ENCODE data around the gene MCF2L.

The MCF2L gene

GRCh38 chr13:113124211-113124970, 155.4 kb downstream of the MCF2L start:
- Histone ChIP-seq H3K36me3 (ENCODE audit: insufficient read depth, low read length) (no peaks in the 10 kb centered on the region), H3K27me3 (ENCODE audit: insufficient read depth, low read length) (no peaks in the 10 kb centered on the region), H3K9me3 (ENCODE audit: insufficient read depth, low read depth, low read length) (no peaks in the 10 kb centered on the region), H3K27ac (ENCODE audit: low read depth, low read length) (no peak overlapping the region), H3K4me3 (ENCODE audit: low read length) (no peak overlapping the region), H3K9ac (ENCODE audit: low read depth, low read length) (no peak overlapping the region), H3K4me1 (ENCODE audit: insufficient read depth, low read length) (0 out of 2 replicates have a peak, but pooled peaks cover 6% of the 10 kb centered on the region)
- WGBS: 95% methylated on average over 19 of the region's 19 CpGs

GRCh38 chr13:113125506-113126264, 156.7 kb downstream of the MCF2L start:
- H3K9ac ChIP-seq (ENCODE audit: low read depth, low read length): no peak overlapping the region
- 93% methylated on average over 19 of the region's 19 CpGs for WGBS
- H3K36me3 ChIP-seq (ENCODE audit: insufficient read depth, low read length): no peaks in the 10 kb centered on the region
- 0 out of 2 replicates have a peak, but pooled peaks cover 6% of the 10 kb centered on the region for H3K4me1 ChIP-seq (ENCODE audit: insufficient read depth, low read length)
- H3K4me3 ChIP-seq (ENCODE audit: low read length): no peak overlapping the region
- no peak overlapping the region for H3K27ac ChIP-seq (ENCODE audit: low read depth, low read length)
- no peaks in the 10 kb centered on the region for H3K9me3 ChIP-seq (ENCODE audit: insufficient read depth, low read depth, low read length)
- H3K27me3 ChIP-seq (ENCODE audit: insufficient read depth, low read length): no peaks in the 10 kb centered on the region

GRCh38 chr13:113126265-113127150, 157.5 kb downstream of the MCF2L start:
- H3K27me3 ChIP-seq (ENCODE audit: insufficient read depth, low read length): 0 out of 2 replicates have a peak, but pooled peaks cover under 1% of the 10 kb centered on the region

GRCh38 chr13:113129480-113129879, 160.5 kb downstream of the MCF2L start:
- no peak overlapping the region for H3K4me3 ChIP-seq (ENCODE audit: low read length)
- no peaks in the 10 kb centered on the region for H3K4me1 ChIP-seq (ENCODE audit: insufficient read depth, low read length)
- 88% methylated on average over 27 of the region's 27 CpGs for WGBS
- 0 out of 2 replicates have a peak, but pooled peaks cover 4% of the 10 kb centered on the region for H3K27me3 ChIP-seq (ENCODE audit: insufficient read depth, low read length)
- H3K27ac ChIP-seq (ENCODE audit: low read depth, low read length): no peak overlapping the region
- H3K36me3 ChIP-seq (ENCODE audit: insufficient read depth, low read length): no peaks in the 10 kb centered on the region
- no peaks in the 10 kb centered on the region for H3K9me3 ChIP-seq (ENCODE audit: insufficient read depth, low read depth, low read length)
- no peak overlapping the region for H3K9ac ChIP-seq (ENCODE audit: low read depth, low read length)

More at GRCh38 chr13:113126265-113127150, 157.5 kb downstream of the MCF2L start:
- Histone ChIP-seq H3K4me1 (ENCODE audit: insufficient read depth, low read length) (0 out of 2 replicates have a peak, but pooled peaks cover 6% of the 10 kb centered on the region), H3K36me3 (ENCODE audit: insufficient read depth, low read length) (no peaks in the 10 kb centered on the region), H3K4me3 (ENCODE audit: low read length) (no peak overlapping the region), H3K9ac (ENCODE audit: low read depth, low read length) (no peak overlapping the region), H3K9me3 (ENCODE audit: insufficient read depth, low read depth, low read length) (no peaks in the 10 kb centered on the region), H3K27ac (ENCODE audit: low read depth, low read length) (no peak overlapping the region)
- WGBS: 95% methylated on average over 18 of the region's 18 CpGs

GRCh38 chr13:113129921-113130750, 161.1 kb downstream of the MCF2L start:
- WGBS: 94% methylated on average over 60 of the region's 60 CpGs

GRCh38 chr13:113135281-113135760, 166.3 kb downstream of the MCF2L start:
- peaks cover 9% of the 10 kb centered on the region; the same call in 1 of the 2 replicates for H3K4me1 ChIP-seq (ENCODE audit: insufficient read depth, low read length)
- H3K4me3 ChIP-seq (ENCODE audit: low read length): no peak overlapping the region
- H3K36me3 ChIP-seq (ENCODE audit: insufficient read depth, low read length): no peaks in the 10 kb centered on the region
- no peak overlapping the region for H3K27ac ChIP-seq (ENCODE audit: low read depth, low read length)
- H3K9me3 ChIP-seq (ENCODE audit: insufficient read depth, low read depth, low read length): no peaks in the 10 kb centered on the region
- H3K9ac ChIP-seq (ENCODE audit: low read depth, low read length): no peak overlapping the region
- H3K27me3 ChIP-seq (ENCODE audit: insufficient read depth, low read length): 0 out of 2 replicates have a peak, but pooled peaks cover 4% of the 10 kb centered on the region
- WGBS: 73% methylated on average over 1 of the region's 2 CpGs

More at GRCh38 chr13:113129921-113130750, 161.1 kb downstream of the MCF2L start:
- Histone ChIP-seq H3K27me3 (ENCODE audit: insufficient read depth, low read length) (0 out of 2 replicates have a peak, but pooled peaks cover 4% of the 10 kb centered on the region), H3K4me1 (ENCODE audit: insufficient read depth, low read length) (no peaks in the 10 kb centered on the region), H3K27ac (ENCODE audit: low read depth, low read length) (no peak overlapping the region), H3K4me3 (ENCODE audit: low read length) (no peak overlapping the region), H3K9ac (ENCODE audit: low read depth, low read length) (no peak overlapping the region), H3K36me3 (ENCODE audit: insufficient read depth, low read length) (no peaks in the 10 kb centered on the region), H3K9me3 (ENCODE audit: insufficient read depth, low read depth, low read length) (no peaks in the 10 kb centered on the region)

- 76% methylated on average over 11 of the region's 11 CpGs for WGBS
- Histone ChIP-seq H3K27me3 (ENCODE audit: insufficient read depth, low read length) (no peaks in the 10 kb centered on the region), H3K4me3 (ENCODE audit: low read length) (no peak overlapping the region), H3K36me3 (ENCODE audit: insufficient read depth, low read length) (no peaks in the 10 kb centered on the region), H3K27ac (ENCODE audit: low read depth, low read length) (peak overlapping the region; percentile 3; the same call in 1 of the 2 replicates), H3K9me3 (ENCODE audit: insufficient read depth, low read depth, low read length) (no peaks in the 10 kb centered on the region), H3K4me1 (ENCODE audit: insufficient read depth, low read length) (peaks cover 9% of the 10 kb centered on the region; the same call in 1 of the 2 replicates), H3K9ac (ENCODE audit: low read depth, low read length) (no peak overlapping the region)
Observed at GRCh38 chr13:113137691-113138298, 168.8 kb downstream of the MCF2L start.

GRCh38 chr13:113138792-113139551, 170.0 kb downstream of the MCF2L start:
- no peaks in the 10 kb centered on the region for H3K27me3 ChIP-seq (ENCODE audit: insufficient read depth, low read length)
- WGBS: 94% methylated on average over 16 of the region's 16 CpGs

GRCh38 chr13:113139577-113139976, 170.6 kb downstream of the MCF2L start:
- peaks cover 9% of the 10 kb centered on the region; the same call in 1 of the 2 replicates for H3K4me1 ChIP-seq (ENCODE audit: insufficient read depth, low read length)
- no peaks in the 10 kb centered on the region for H3K27me3 ChIP-seq (ENCODE audit: insufficient read depth, low read length)
- no peak overlapping the region for H3K9ac ChIP-seq (ENCODE audit: low read depth, low read length)
- 93% methylated on average over 5 of the region's 5 CpGs for WGBS
- H3K36me3 ChIP-seq (ENCODE audit: insufficient read depth, low read length): no peaks in the 10 kb centered on the region
- H3K4me3 ChIP-seq (ENCODE audit: low read length): no peak overlapping the region
- no peak overlapping the region for H3K27ac ChIP-seq (ENCODE audit: low read depth, low read length)
- no peaks in the 10 kb centered on the region for H3K9me3 ChIP-seq (ENCODE audit: insufficient read depth, low read depth, low read length)

More at GRCh38 chr13:113138792-113139551, 170.0 kb downstream of the MCF2L start:
- no peaks in the 10 kb centered on the region for H3K36me3 ChIP-seq (ENCODE audit: insufficient read depth, low read length)
- peaks cover 9% of the 10 kb centered on the region; the same call in 1 of the 2 replicates for H3K4me1 ChIP-seq (ENCODE audit: insufficient read depth, low read length)
- no peak overlapping the region for H3K4me3 ChIP-seq (ENCODE audit: low read length)
- H3K27ac ChIP-seq (ENCODE audit: low read depth, low read length): no peak overlapping the region
- H3K9me3 ChIP-seq (ENCODE audit: insufficient read depth, low read depth, low read length): no peaks in the 10 kb centered on the region
- H3K9ac ChIP-seq (ENCODE audit: low read depth, low read length): no peak overlapping the region
